Transverse colon (tissue), 4 donors: Measurements from ENCODE around the gene IMMT. TPM values are rescaled to one million over a fixed set of nuclear protein-coding genes. Genes with fewer than 3 reads are reported as not detected.
"Not testable (repeated sequence)": the region's sequence is repeated elsewhere in the genome, so short reads cannot be mapped to it uniquely, and the experiment has no call there.

ENCODE experiments used
- DNase-seq: peaks from one replicate; pipeline ENCODE4 v3.0.0-alpha.2; 2019
- H3K27ac ChIP-seq, 4 donors: fragments of 200-600 bp; sonication (generic); 2 replicates each; pipeline ENCODE4 v1.5.1; 2016 to 2018; ENCODE audit warnings: inconsistent platforms in 4 of 4
- H3K27me3 ChIP-seq: fragments of 200-600 bp; sonication (generic); 2 replicates; pipeline ENCODE4 v1.5.1; 2017; ENCODE audit warnings: inconsistent platforms
- H3K36me3 ChIP-seq, 4 donors: fragments of 200-600 bp; sonication (generic); 2 replicates each; pipeline ENCODE4 v1.5.1; 2017 to 2019; ENCODE audit warnings: inconsistent platforms in 4 of 4
- H3K4me1 ChIP-seq, 4 donors: fragments of 200-600 bp; sonication (generic); 2 replicates each; pipeline ENCODE4 v1.5.1; 2017 to 2020; ENCODE audit warnings: inconsistent platforms in 4 of 4
- H3K4me3 ChIP-seq, 4 donors: fragments of 200-600 bp; sonication (generic); 1 replicate in 1 of 4; 2 replicates in 3 of 4; pipeline versions ENCODE4 v1.5.1 to v1.6.1; 2017 to 2019; ENCODE audit warnings: inconsistent platforms in 4 of 4
- H3K9me3 ChIP-seq, 2 donors: fragments of 200-600 bp; sonication (generic); 2 replicates each; pipeline ENCODE4 v1.5.1; 2017 to 2019; ENCODE audit warnings: inconsistent platforms in 2 of 2
- CTCF ChIP-seq, 5 experiments: fragments of 200-600 bp in 3 of 5; fragments of 450-650 bp in 2 of 5; sonication (generic) in 3 of 5; IDR thresholded peaks; 1 replicate in 2 of 5; 2 replicates in 3 of 5; pipeline ENCODE4 v1.5.1; 2016 to 2017; ENCODE audit warnings: antibody characterized with exemption in 5 of 5, inconsistent platforms in 3 of 5, mild to moderate bottlenecking in 2 of 5, moderate library complexity in 1 of 5
- EP300 ChIP-seq: sonication (generic); formaldehyde crosslinking; IDR thresholded peaks from one replicate; pipeline ENCODE4 v1.6.1; 2017; ENCODE audit warnings: antibody characterized with exemption, low read depth
- POLR2A ChIP-seq: fragments of 450-650 bp; IDR thresholded peaks from one replicate; pipeline ENCODE4 v1.6.1; 2016; ENCODE audit warnings: antibody characterized with exemption, mild to moderate bottlenecking, moderate library complexity
- POLR2AphosphoS5 ChIP-seq, 3 donors: sonication (generic); formaldehyde crosslinking; IDR thresholded peaks; one replicate each; pipeline ENCODE4 v1.6.1; 2016; ENCODE audit warnings: antibody characterized with exemption in 3 of 3
- WGBS, 2 donors: methylation state at CpG; one replicate each; pipeline ENCODE4 v1.1.5; 2018; ENCODE audit warnings: low coverage in 1 of 2; 5-methylcytosine and 5-hydroxymethylcytosine counted together
- in situ Hi-C, 4 donors: fragments of 200-750 bp; cut with MboI; loops; one replicate each; pipeline versions ENCODE4 v1.15.0 to v1.15.1; 2017; ENCODE audit warnings: low sequenced_read_pairs in 3 of 4, low pct_ligation_motif_present in 1 of 4, low pct_unique_long_range_greater_than_20kb in 1 of 4
- intact Hi-C: fragments of 100-400 bp; cut with DNase I; formaldehyde crosslinking; loops from one replicate; pipeline ENCODE4 v1.15.1; 2023; ENCODE audit warnings: low total_unique reads
- total RNA-seq, 4 donors: library from RNA; depleted of rRNA; stranded (reverse); fragments of >200 nt; gene quantifications; one replicate each; pipeline ENCODE4 v1.1.0, GENCODE V29; 2016

IMMT gene
- total RNA-seq, 4 donors from 2014 or later: 44.4 to 149 (median 85.8) TPM

- no peaks in the 10 kb centered on the region for H3K27me3 ChIP-seq
- WGBS, 2 donors: 81% methylated on average over 5 of the region's 5 CpGs; no CpG with 5 or more reads in 1 of the 2 donors
- H3K36me3 ChIP-seq: no peaks in the 10 kb centered on the region
- intact Hi-C loops (no loop called here), in situ Hi-C loops (loop anchor here in 2 of 4 donors (10.0 to 25.0 kb wide), 2 partner anchors 124 to 131 kb away; no protein-coding TSS in a partner anchor)
- TF ChIP-seq CTCF (IDR thresholded peaks at IDR 0.05) (no peak), EP300 (no peak), POLR2AphosphoS5 (IDR thresholded peaks at IDR 0.05) (no peak), POLR2A (no peak)
- no peaks in the 10 kb centered on the region for H3K9me3 ChIP-seq
- H3K27ac ChIP-seq: no peak overlapping the region
- no peak overlapping the region for H3K4me3 ChIP-seq
- no peak for DNase-seq
- no peaks in the 10 kb centered on the region for H3K4me1 ChIP-seq
These were observed 35.7 kb upstream of the IMMT start for GRCh38 chr2:86230961-86231360.

- Histone ChIP-seq H3K27ac (no peak overlapping the region), H3K36me3 (no peaks in the 10 kb centered on the region), H3K9me3 (no peaks in the 10 kb centered on the region), H3K27me3 (no peaks in the 10 kb centered on the region), H3K4me1 (peaks cover 0 to 9% (median 3%) of the 10 kb centered on the region in 4 donors), H3K4me3 (no peak overlapping the region)
- 45 to 63% methylated on average over 1 to 4 of the region's 4 CpGs for WGBS, 2 donors
- TF ChIP-seq CTCF (IDR thresholded peaks at IDR 0.05): no peak
- TF ChIP-seq POLR2A: no peak
- TF ChIP-seq EP300: no peak
- TF ChIP-seq POLR2AphosphoS5 (IDR thresholded peaks at IDR 0.05): no peak
- in situ Hi-C loops (loop anchor here in 3 of 4 donors (10.0 to 25.0 kb wide), 3 partner anchors 133 to 216 kb away; partner anchors contain the start of gene KDM3A (in 1 of the 3)), intact Hi-C loops (loop anchor here (10.0 kb wide), 1 partner anchor 106 kb away; the partner anchor contains the start of gene REEP1)
- DNase-seq: no peak
These were observed 34.0 kb upstream of the IMMT start for GRCh38 chr2:86229221-86229620.

- WGBS, 2 donors: 85 to 90% methylated on average over 8 of the region's 8 CpGs
- H3K4me3 ChIP-seq, H3K27ac ChIP-seq, H3K9me3 ChIP-seq, H3K36me3 ChIP-seq, DNase-seq, H3K27me3 ChIP-seq: not testable (repeated sequence)
- peaks cover 0 to 15% (median 3%) of the 10 kb centered on the region in 4 donors for H3K4me1 ChIP-seq
- intact Hi-C loops: loop anchor here (10.0 kb wide), 1 partner anchor 106 kb away; the partner anchor contains the start of gene REEP1
- in situ Hi-C loops: loop anchor here in 3 of 4 donors (10.0 to 25.0 kb wide), 3 partner anchors 134 to 216 kb away; partner anchors contain the start of gene KDM3A (in 1 of the 3)
These were observed 33.3 kb upstream of the IMMT start for GRCh38 chr2:86228574-86228973.

- no peaks in the 10 kb centered on the region for H3K9me3 ChIP-seq
- no peak overlapping the region for H3K27ac ChIP-seq
- H3K4me3 ChIP-seq: no peak overlapping the region
- H3K36me3 ChIP-seq: no peaks in the 10 kb centered on the region
- in situ Hi-C loops (loop anchor here in 3 of 4 donors (10.0 to 25.0 kb wide), 3 partner anchors 135 to 217 kb away; partner anchors contain the start of gene KDM3A (in 1 of the 3)), intact Hi-C loops (loop anchor here (10.0 kb wide), 1 partner anchor 107 kb away; the partner anchor contains the start of gene REEP1)
- no peak for DNase-seq
- no peaks in the 10 kb centered on the region for H3K27me3 ChIP-seq
- TF ChIP-seq POLR2A (no peak), EP300 (no peak), CTCF (IDR thresholded peaks at IDR 0.05) (no peak), POLR2AphosphoS5 (IDR thresholded peaks at IDR 0.05) (no peak)
- H3K4me1 ChIP-seq: peaks cover 2 to 18% (median 6%) of the 10 kb centered on the region in 4 donors
- WGBS, 2 donors: 90 to 91% methylated on average over 2 of the region's 2 CpGs
These were observed 32.4 kb upstream of the IMMT start for GRCh38 chr2:86227685-86228084.
